ENCODE results near the gene AGRN. TPM values are rescaled to one million over a fixed set of nuclear protein-coding genes. Genes with fewer than 3 reads are reported as not detected.

The AGRN gene
- total RNA-seq, 1 experiment from 2014 or later: 175 TPM

DNA sequence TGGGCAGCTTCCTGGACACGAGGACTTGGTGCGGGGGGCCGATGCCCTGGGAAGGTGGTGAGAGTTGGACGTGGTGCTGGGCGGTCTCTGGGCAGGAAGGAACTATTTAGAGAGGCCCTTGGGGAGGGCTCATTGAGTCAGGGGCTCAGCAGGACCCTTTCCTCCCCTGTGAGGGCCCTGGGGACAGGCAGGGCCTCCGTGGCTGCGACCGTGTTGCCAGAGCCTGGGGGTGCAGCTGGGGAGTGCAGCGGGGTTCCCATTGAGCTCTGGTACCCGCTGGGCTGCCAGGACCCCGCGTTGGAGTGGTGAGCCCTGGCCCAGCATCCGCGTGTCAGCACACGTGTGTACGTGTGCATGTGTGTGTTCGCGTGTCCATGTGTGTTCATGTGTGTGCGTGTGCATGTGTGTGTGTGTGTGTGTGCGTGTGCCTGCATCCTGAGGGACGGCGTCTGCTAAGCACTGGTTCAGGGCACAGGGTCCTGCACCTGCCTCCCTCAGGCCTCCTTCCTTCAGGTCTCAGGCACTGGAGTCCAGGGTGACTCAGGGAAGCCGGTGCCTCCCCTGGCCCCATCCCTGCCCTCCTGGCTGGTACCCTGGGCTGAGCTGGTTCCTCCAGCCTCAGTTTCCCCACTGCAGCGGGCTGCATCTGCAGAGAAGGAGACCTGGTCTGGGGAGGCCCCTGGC lies 43.5 kb downstream of the AGRN start:
- WGBS (ENCODE audit: extremely low coverage, insufficient read length, low lambda C conversion rate): no CpG with 5 or more reads among the region's 24 CpGs
- no peaks in the 10 kb centered on the region for H4K20me1 ChIP-seq (ENCODE audit: control insufficient read depth, insufficient read depth, insufficient read length)
- H3K9me3 ChIP-seq (ENCODE audit: control insufficient read depth, low read depth, low read length): no peaks in the 10 kb centered on the region
- no peak overlapping the region for H3K4me2 ChIP-seq (ENCODE audit: insufficient read depth, insufficient read length, low read length)
- H2BK12ac ChIP-seq (ENCODE audit: insufficient read length, low read depth, low read length): no peak overlapping the region
- no peak overlapping the region for H2AK5ac ChIP-seq (ENCODE audit: insufficient read length, low read length)
- H2BK5ac ChIP-seq (ENCODE audit: insufficient read length, low read length): no peak overlapping the region
- no peak overlapping the region for H3K23ac ChIP-seq (ENCODE audit: insufficient read length, low read depth, low read length)
- peaks cover 19 to 26% of the 10 kb centered on the region in 2 experiments for H3K4me1 Mint-ChIP-seq
- H3K4me3 Mint-ChIP-seq: no peak overlapping the region
- H2BK120ac ChIP-seq (ENCODE audit: low read depth, low read length, poor library complexity, severe bottlenecking): no peak overlapping the region
- H2BK20ac ChIP-seq (ENCODE audit: low read depth, low read length, poor library complexity, severe bottlenecking): no peak overlapping the region
- no peak overlapping the region for H3T11ph ChIP-seq (ENCODE audit: low read length)
- H3K4ac ChIP-seq (ENCODE audit: low read depth, low read length): no peak overlapping the region
- no peak overlapping the region for H4K91ac ChIP-seq (ENCODE audit: insufficient read length, low read depth, low read length)
- H4K5ac ChIP-seq (ENCODE audit: insufficient read length, low read depth, low read length): no peak overlapping the region
- H3K27me3 ChIP-seq (ENCODE audit: insufficient read depth, low read length): peaks cover 2% of the 10 kb centered on the region; the same call in 1 of the 2 replicates
- no peak overlapping the region for H4K8ac ChIP-seq (replicated peaks; ENCODE audit: insufficient read length, low read depth, low read length)
- TF ChIP-seq CTCF (conservative IDR thresholded peaks at IDR 0.05): no peak
- H3K18ac ChIP-seq (ENCODE audit: insufficient read length, low read depth, low read length): no peak overlapping the region
- H3K23me2 ChIP-seq (ENCODE audit: insufficient read length, low read depth, low read length, poor library complexity, severe bottlenecking): peaks cover 10% of the 10 kb centered on the region
- H3K14ac ChIP-seq (ENCODE audit: insufficient read depth, low read length): no peak overlapping the region
- H3K27me3 Mint-ChIP-seq (ENCODE audit: low read depth): peaks cover 62% of the 10 kb centered on the region
- no peak overlapping the region for H3K56ac ChIP-seq (ENCODE audit: insufficient read length, low read depth, low read length)
- H3K79me1 ChIP-seq (ENCODE audit: insufficient read depth, low read depth, low read length, poor library complexity, severe bottlenecking): no peaks in the 10 kb centered on the region
- no peaks in the 10 kb centered on the region for H3K9me3 Mint-ChIP-seq
- H3K36me3 Mint-ChIP-seq (ENCODE audit: insufficient read depth in 1 of 3, low read depth in 3 of 3): no peaks in the 10 kb centered on the region
- H3K79me2 ChIP-seq (ENCODE audit: insufficient read depth, low read length): no peaks in the 10 kb centered on the region
- no peak overlapping the region for H3K27ac ChIP-seq (ENCODE audit: insufficient read length, low read depth, low read length)
- H2BK15ac ChIP-seq (ENCODE audit: low read depth, low read length): no peak overlapping the region
- no peaks in the 10 kb centered on the region for H3K4me1 ChIP-seq (ENCODE audit: insufficient read depth, low read length)
- H3K9ac ChIP-seq (ENCODE audit: extremely low read depth, insufficient read length, low read length): no peak overlapping the region
- peak overlapping the region in 1 of 3 experiments; percentile 95; a peak in 1 of 7 replicates for H3K27ac Mint-ChIP-seq
- no peak for DNase-seq
- H2AFZ ChIP-seq (ENCODE audit: low read length): no peak overlapping the region

Measured in H9 (cell line).